BJ (cell line): ENCODE data around the gene MTMR2. TPM values are rescaled to one million over a fixed set of nuclear protein-coding genes. Genes with fewer than 3 reads are reported as not detected.
A peak's percentile ranks its signal among the peaks of the same experiment; 100 is the strongest.

Source experiments
- CTCF ChIA-PET: fragments of 350-600 bp; formaldehyde crosslinking; extraction: SDS; loops from one replicate; lab custom pipeline; 2021; ENCODE audit warnings: antibody characterized with exemption, inconsistent platforms; lab: Yijun Ruan, JAX
- POLR2A ChIA-PET: fragments of 300-600 bp; sonication (Branson Sonifier 250); formaldehyde crosslinking; extraction: SDS; loops from one replicate; lab custom pipeline; 2021; ENCODE audit warnings: antibody characterized with exemption; lab: Charles Lee
- DNase-seq: peaks from one replicate; pipeline ENCODE4 v3.0.0-alpha.2; 2011; ENCODE audit warnings: low read depth
- H3K27me3 ChIP-seq: 2 replicates; pipeline ENCODE4 v1.6.0; 2011; ENCODE audit warnings: low read length; ENCODE audit not compliant: control insufficient read depth, insufficient read depth
- H3K36me3 ChIP-seq: 2 replicates; pipeline ENCODE4 v1.5.1; 2011; ENCODE audit warnings: low read length; ENCODE audit not compliant: control insufficient read depth, insufficient read depth
- H3K4me3 ChIP-seq: 2 replicates; pipeline ENCODE4 v1.5.1; 2011; ENCODE audit warnings: low read depth, mild to moderate bottlenecking, control low read depth, low read length
- polyA minus RNA-seq: library from RNA; depleted of rRNA, polyadenylated mRNA; stranded (reverse); fragments of >200 nt; gene quantifications from 2 replicates; pipeline ENCODE4 v1.2.3, GENCODE V29; 2011; rRNA and poly(A)+ RNA removed
- polyA plus RNA-seq: library from polyadenylated mRNA; depleted of rRNA; stranded (reverse); fragments of >200 nt; gene quantifications from 2 replicates; pipeline ENCODE4 v1.2.3, GENCODE V29; 2011; rRNA removed
- TF ChIP-seq, protein P1 (sequence below): IDR thresholded peaks from 2 replicates; pipeline ENCODE4 v1.5.1; 2011; ENCODE audit warnings: low read depth, mild to moderate bottlenecking, control low read depth, inconsistent platforms, low read length, moderate library complexity; ENCODE audit not compliant: insufficient read depth

The MTMR2 gene
- 19.3 and 37.3 TPM in 2 replicates for polyA plus RNA-seq
- 25.2 and 29.3 TPM in 2 replicates for polyA minus RNA-seq

DNA sequence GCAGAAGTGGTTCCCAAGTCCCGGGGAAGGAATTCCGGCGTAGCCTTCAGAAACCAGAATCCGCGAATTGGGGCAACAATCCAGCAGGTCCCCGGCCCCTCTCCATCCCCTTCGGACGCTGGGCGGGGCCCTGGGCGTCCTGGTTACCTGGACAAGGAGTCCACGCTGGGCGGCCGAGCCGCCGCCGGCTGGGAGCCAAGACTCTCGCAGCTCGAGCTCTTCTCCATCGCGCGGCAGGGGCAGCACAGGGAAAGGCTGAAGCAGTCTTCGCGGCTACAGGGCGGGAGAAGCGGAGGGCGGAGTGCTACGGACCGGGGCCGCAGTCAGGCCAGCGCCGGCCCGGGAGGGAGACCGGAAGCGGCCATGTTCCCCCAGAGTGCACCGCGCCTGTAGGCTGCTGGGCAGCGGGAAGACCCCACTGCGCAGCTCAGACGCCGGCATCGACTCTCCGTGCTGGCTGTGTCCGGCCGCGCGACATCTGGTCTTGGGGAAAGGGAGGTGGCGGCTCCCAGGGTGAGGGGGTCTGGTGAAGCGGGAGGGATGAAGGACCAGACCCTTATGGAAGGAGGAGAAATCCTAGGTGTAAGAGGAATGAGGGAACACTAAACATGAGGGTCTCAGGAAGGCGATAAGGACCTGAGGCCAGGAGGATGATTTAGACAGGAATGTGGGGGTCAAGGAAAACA lies at the start of gene MTMR2:
TSS of gene MTMR2 (minus strand) at position 380 of the 686 bp plus-strand sequence. CDS start at position 227, 153 bp downstream.
- no peak for DNase-seq
- TF ChIP-seq, protein P1, sequence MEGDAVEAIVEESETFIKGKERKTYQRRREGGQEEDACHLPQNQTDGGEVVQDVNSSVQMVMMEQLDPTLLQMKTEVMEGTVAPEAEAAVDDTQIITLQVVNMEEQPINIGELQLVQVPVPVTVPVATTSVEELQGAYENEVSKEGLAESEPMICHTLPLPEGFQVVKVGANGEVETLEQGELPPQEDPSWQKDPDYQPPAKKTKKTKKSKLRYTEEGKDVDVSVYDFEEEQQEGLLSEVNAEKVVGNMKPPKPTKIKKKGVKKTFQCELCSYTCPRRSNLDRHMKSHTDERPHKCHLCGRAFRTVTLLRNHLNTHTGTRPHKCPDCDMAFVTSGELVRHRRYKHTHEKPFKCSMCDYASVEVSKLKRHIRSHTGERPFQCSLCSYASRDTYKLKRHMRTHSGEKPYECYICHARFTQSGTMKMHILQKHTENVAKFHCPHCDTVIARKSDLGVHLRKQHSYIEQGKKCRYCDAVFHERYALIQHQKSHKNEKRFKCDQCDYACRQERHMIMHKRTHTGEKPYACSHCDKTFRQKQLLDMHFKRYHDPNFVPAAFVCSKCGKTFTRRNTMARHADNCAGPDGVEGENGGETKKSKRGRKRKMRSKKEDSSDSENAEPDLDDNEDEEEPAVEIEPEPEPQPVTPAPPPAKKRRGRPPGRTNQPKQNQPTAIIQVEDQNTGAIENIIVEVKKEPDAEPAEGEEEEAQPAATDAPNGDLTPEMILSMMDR: 0 out of 2 replicates have a peak, but pooled peaks have one; percentile 3
- ChIA-PET POLR2A (interaction anchor here (0.7 kb wide), 1 partner anchor 339 kb away, joined by 5 read pairs; no protein-coding TSS in a partner anchor), CTCF (no interaction called here)
- no peaks in the 10 kb centered on the region for H3K27me3 ChIP-seq
- peak within 1 kb of the TSS; percentile 98 for H3K4me3 ChIP-seq
- no peaks in the 10 kb centered on the region for H3K36me3 ChIP-seq

DNA sequence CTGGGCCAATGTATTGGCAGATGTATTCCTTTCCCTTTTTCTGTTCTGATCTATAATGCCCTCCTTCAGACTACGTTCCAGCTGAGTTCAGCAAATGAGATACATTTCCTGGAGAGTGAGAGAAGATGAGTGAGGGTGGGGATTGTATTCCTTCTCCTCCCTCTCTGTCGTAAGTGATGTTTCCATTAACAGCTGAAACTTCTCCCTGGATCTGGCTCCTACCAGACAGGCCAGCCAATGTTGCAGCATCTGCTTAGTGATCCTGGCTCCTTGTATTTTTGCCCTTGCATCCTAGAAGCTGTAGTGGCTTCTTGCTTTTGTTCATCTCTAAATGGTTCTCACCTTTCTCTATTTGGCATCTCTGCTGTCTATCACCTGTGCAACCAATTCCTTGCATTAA lies 48.2 kb upstream of the MTMR2 start:
- no peak for DNase-seq
- no peaks in the 10 kb centered on the region for H3K27me3 ChIP-seq
- H3K36me3 ChIP-seq: no peaks in the 10 kb centered on the region
- ChIA-PET POLR2A (no interaction called here), CTCF (interaction anchor here (0.6 to 1.2 kb wide), 3 partner anchors 21 to 137 kb away, joined by 3 read pairs; no protein-coding TSS in a partner anchor)
- H3K4me3 ChIP-seq: no peak overlapping the region
- TF ChIP-seq, protein P1: no peak

DNA sequence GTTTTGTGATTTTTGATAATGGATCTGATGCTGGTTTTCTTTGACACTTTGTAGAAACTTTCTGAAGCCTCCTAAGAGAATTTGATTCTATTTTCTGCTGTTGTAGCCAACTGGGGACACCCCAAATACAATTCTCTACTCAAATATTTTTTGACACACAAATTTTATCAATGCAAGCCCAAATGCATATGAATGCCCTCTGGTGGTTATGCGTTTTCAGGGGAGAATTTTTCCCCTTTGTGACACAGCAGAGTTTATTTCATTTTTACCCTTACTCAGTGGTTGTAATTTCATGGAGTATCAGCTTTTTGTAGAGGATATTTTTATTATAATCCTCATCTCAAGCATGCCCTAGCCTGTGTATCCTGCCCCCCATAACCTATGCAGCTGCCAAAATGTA lies 44.7 kb upstream of the MTMR2 start:
- ChIA-PET POLR2A (no interaction called here), CTCF (interaction anchor here (0.8 to 1.3 kb wide), 3 partner anchors 20 to 119 kb away, joined by 3 read pairs; no protein-coding TSS in a partner anchor)
- Histone ChIP-seq H3K36me3 (no peaks in the 10 kb centered on the region), H3K4me3 (no peak overlapping the region), H3K27me3 (no peaks in the 10 kb centered on the region)
- TF ChIP-seq, protein P1: peak; percentile 38
- no peak for DNase-seq

DNA sequence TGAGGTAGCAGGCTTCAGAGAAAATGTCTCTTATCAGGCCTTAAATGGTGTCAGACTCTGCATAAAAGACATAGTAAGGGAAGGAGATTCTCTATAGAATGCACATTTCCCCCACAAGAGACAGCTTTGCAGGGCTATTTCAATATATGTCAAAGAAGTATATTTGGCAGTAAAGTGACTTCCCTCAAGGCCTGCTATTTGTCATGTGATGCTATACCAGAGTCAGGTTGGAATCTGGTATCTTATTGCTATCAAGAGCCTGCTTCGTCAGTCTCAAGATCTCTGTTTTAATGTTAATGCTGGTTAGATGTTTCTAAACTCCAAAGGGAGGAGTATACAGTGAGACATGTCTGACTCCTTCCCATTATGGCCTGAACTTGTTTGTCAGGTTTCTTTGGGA lies 40.4 kb upstream of the MTMR2 start:
- ChIA-PET CTCF (no interaction called here), POLR2A (no interaction called here)
- Histone ChIP-seq H3K27me3 (no peaks in the 10 kb centered on the region), H3K36me3 (no peaks in the 10 kb centered on the region), H3K4me3 (no peak overlapping the region)
- TF ChIP-seq, protein P1: no peak
- no peak for DNase-seq

DNA sequence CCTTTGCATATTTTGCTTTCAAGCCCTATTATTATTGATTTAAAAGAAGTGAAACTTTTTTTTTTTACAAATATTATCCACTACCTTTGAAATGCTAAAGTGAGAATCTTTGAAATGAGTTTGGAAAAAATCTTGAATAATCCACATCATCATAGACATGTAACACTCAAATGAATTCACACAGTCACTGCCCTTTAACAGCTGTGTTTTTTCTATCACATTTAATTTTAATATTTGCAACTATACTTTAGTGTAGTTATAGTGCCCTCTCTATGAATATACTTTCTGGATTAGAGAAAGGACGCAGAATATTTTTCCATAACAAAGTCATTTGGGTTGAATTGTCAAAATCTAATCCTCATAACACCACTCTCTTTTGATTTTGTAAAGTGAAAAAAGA lies 37.9 kb upstream of the MTMR2 start:
- ChIA-PET POLR2A (no interaction called here), CTCF (no interaction called here)
- TF ChIP-seq, protein P1: no peak
- no peaks in the 10 kb centered on the region for H3K27me3 ChIP-seq
- no peak overlapping the region for H3K4me3 ChIP-seq
- no peak for DNase-seq
- no peaks in the 10 kb centered on the region for H3K36me3 ChIP-seq
